GM18520 (cell line): ENCODE data around the gene SERPINE1.

Source experiments
- ATAC-seq: cut with Tn5 transposase; IDR thresholded peaks from one replicate; pipeline ENCODE4 v1.9.1; 2021; ENCODE audit not compliant: unreplicated experiment

The SERPINE1 gene

GRCh38 chr7:101185258-101185839, 58.4 kb downstream of the SERPINE1 start:
- no peak for ATAC-seq

- no peak for ATAC-seq
Measured at GRCh38 chr7:101186194-101186593, 59.3 kb downstream of the SERPINE1 start.

GRCh38 chr7:101186844-101187428, 60.0 kb downstream of the SERPINE1 start:
- ATAC-seq: no peak
